H9 (cell line): ENCODE data around the gene EGFR. TPM values are rescaled to one million over a fixed set of nuclear protein-coding genes. Genes with fewer than 3 reads are reported as not detected.

Experiments
- DNase-seq: peaks from one replicate; pipeline ENCODE4 v3.0.0-alpha.2; 2017
- H2AFZ ChIP-seq: one replicate; pipeline ENCODE4 v1.6.1; 2013; ENCODE audit warnings: mild to moderate bottlenecking, low read length, control low read depth, moderate library complexity
- H2AK5ac ChIP-seq: 2 replicates; pipeline ENCODE4 v1.6.1; 2013; ENCODE audit warnings: low read length, control low read depth, mixed read lengths; ENCODE audit not compliant: insufficient read length
- H2BK120ac ChIP-seq: one replicate; pipeline ENCODE4 v1.6.1; 2013; ENCODE audit warnings: low read depth, mild to moderate bottlenecking, low read length, control low read depth, inconsistent platforms; ENCODE audit not compliant: poor library complexity, severe bottlenecking
- H2BK12ac ChIP-seq: 2 replicates; pipeline ENCODE4 v1.6.1; 2013; ENCODE audit warnings: low read length, control low read depth, mixed read lengths, low read depth; ENCODE audit not compliant: insufficient read length
- H2BK15ac ChIP-seq: 2 replicates; pipeline ENCODE4 v1.6.1; 2013; ENCODE audit warnings: low read depth, low read length, control low read depth
- H2BK20ac ChIP-seq: one replicate; pipeline ENCODE4 v1.6.1; 2013; ENCODE audit warnings: low read depth, mild to moderate bottlenecking, low read length, control low read depth, inconsistent platforms; ENCODE audit not compliant: poor library complexity, severe bottlenecking
- H2BK5ac ChIP-seq: 2 replicates; pipeline ENCODE4 v1.6.1; 2013; ENCODE audit warnings: low read length, control low read depth, mixed read lengths; ENCODE audit not compliant: insufficient read length
- H3K14ac ChIP-seq: 2 replicates; pipeline ENCODE4 v1.6.1; 2013; ENCODE audit warnings: low read length, control low read depth; ENCODE audit not compliant: insufficient read depth
- H3K18ac ChIP-seq: 2 replicates; pipeline ENCODE4 v1.6.1; 2013; ENCODE audit warnings: low read depth, mild to moderate bottlenecking, mixed read lengths, low read length, control low read depth; ENCODE audit not compliant: insufficient read length
- H3K23ac ChIP-seq: 2 replicates; pipeline ENCODE4 v1.6.1; 2013; ENCODE audit warnings: low read length, control low read depth, mixed read lengths, low read depth; ENCODE audit not compliant: insufficient read length
- H3K23me2 ChIP-seq: 2 replicates; pipeline ENCODE4 v1.6.1; 2013; ENCODE audit warnings: low read depth, mild to moderate bottlenecking, mixed read lengths, low read length, control low read depth; ENCODE audit not compliant: insufficient read length, poor library complexity, severe bottlenecking
- H3K27ac ChIP-seq: 2 replicates; pipeline ENCODE4 v1.5.1; 2013; ENCODE audit warnings: low read length, control low read depth, mixed read lengths, low read depth; ENCODE audit not compliant: insufficient read length
- H3K27me3 ChIP-seq: 2 replicates; pipeline ENCODE4 v1.6.1; 2013; ENCODE audit warnings: low read length, control low read depth, inconsistent platforms; ENCODE audit not compliant: insufficient read depth
- H3K4ac ChIP-seq: 2 replicates; pipeline ENCODE4 v1.6.1; 2013; ENCODE audit warnings: low read depth, mild to moderate bottlenecking, control low read depth, inconsistent platforms, low read length, moderate library complexity
- H3K4me1 ChIP-seq: 2 replicates; pipeline ENCODE4 v1.6.1; 2013; ENCODE audit warnings: low read length, control low read depth, inconsistent platforms; ENCODE audit not compliant: insufficient read depth
- H3K4me2 ChIP-seq: 2 replicates; pipeline ENCODE4 v1.6.1; 2013; ENCODE audit warnings: low read length, control low read depth, mixed read lengths; ENCODE audit not compliant: insufficient read length, insufficient read depth
- H3K56ac ChIP-seq: 2 replicates; pipeline ENCODE4 v1.6.1; 2013; ENCODE audit warnings: low read depth, mild to moderate bottlenecking, mixed read lengths, low read length, control low read depth; ENCODE audit not compliant: insufficient read length
- H3K79me1 ChIP-seq: 2 replicates; pipeline ENCODE4 v1.6.1; 2013; ENCODE audit warnings: low read depth, mild to moderate bottlenecking, moderate library complexity, low read length, control low read depth, inconsistent platforms; ENCODE audit not compliant: insufficient read depth, poor library complexity, severe bottlenecking
- H3K79me2 ChIP-seq: 2 replicates; pipeline ENCODE4 v1.6.1; 2013; ENCODE audit warnings: low read length, control low read depth, inconsistent platforms; ENCODE audit not compliant: insufficient read depth
- H3K9ac ChIP-seq: 2 replicates; pipeline ENCODE4 v1.6.1; 2013; ENCODE audit warnings: low read length, control low read depth, mixed read lengths; ENCODE audit not compliant: insufficient read length; ENCODE audit errors: extremely low read depth
- H3K9me3 ChIP-seq: one replicate; pipeline ENCODE4 v1.6.1; 2013; ENCODE audit warnings: low read depth, low read length, inconsistent platforms; ENCODE audit not compliant: control insufficient read depth
- H3T11ph ChIP-seq: one replicate; pipeline ENCODE4 v1.6.1; 2013; ENCODE audit warnings: mild to moderate bottlenecking, low read length, control low read depth, inconsistent platforms
- H4K20me1 ChIP-seq: one replicate; pipeline ENCODE4 v1.6.1; 2013; ENCODE audit not compliant: control insufficient read depth, insufficient read length, insufficient read depth
- H4K5ac ChIP-seq: 2 replicates; pipeline ENCODE4 v1.6.1; 2013; ENCODE audit warnings: low read depth, mild to moderate bottlenecking, mixed read lengths, low read length, control low read depth; ENCODE audit not compliant: insufficient read length
- H4K8ac ChIP-seq: replicated peaks from 2 replicates; pipeline ENCODE4 v1.6.1; 2013; ENCODE audit warnings: low read length, control low read depth, mixed read lengths, low read depth; ENCODE audit not compliant: insufficient read length
- H4K91ac ChIP-seq: 2 replicates; pipeline ENCODE4 v1.6.1; 2013; ENCODE audit warnings: low read depth, mild to moderate bottlenecking, moderate library complexity, mixed read lengths, low read length, control low read depth; ENCODE audit not compliant: insufficient read length
- H3K27ac Mint-ChIP-seq, 3 experiments: 2 replicates in 2 of 3; 3 replicates in 1 of 3; pipeline ENCODE4 v1.8.0; 2020 to 2021; ENCODE audit warnings: mixed read lengths in 3 of 3, mild to moderate bottlenecking in 1 of 3, moderate library complexity in 1 of 3
- H3K27me3 Mint-ChIP-seq: 2 replicates; pipeline ENCODE4 v1.8.0; 2021; ENCODE audit warnings: low read depth, mild to moderate bottlenecking, moderate library complexity, mixed read lengths
- H3K36me3 Mint-ChIP-seq, 3 experiments: 2 replicates in 2 of 3; 3 replicates in 1 of 3; pipeline ENCODE4 v1.8.0; 2020 to 2021; ENCODE audit warnings: low read depth in 3 of 3, mixed read lengths in 3 of 3; ENCODE audit not compliant: insufficient read depth in 1 of 3
- H3K4me1 Mint-ChIP-seq, 2 experiments: 2 replicates each; pipeline ENCODE4 v1.8.0; 2020; ENCODE audit warnings: mixed read lengths in 2 of 2
- H3K4me3 Mint-ChIP-seq, 2 experiments: 2 replicates in 1 of 2; 3 replicates in 1 of 2; pipeline ENCODE4 v1.8.0; 2020 to 2021; ENCODE audit warnings: mild to moderate bottlenecking in 2 of 2, mixed read lengths in 2 of 2, moderate library complexity in 1 of 2
- H3K9me3 Mint-ChIP-seq, 2 experiments: 2 replicates in 1 of 2; 3 replicates in 1 of 2; pipeline ENCODE4 v1.8.0; 2020; ENCODE audit warnings: mild to moderate bottlenecking in 2 of 2, mixed read lengths in 2 of 2, moderate library complexity in 1 of 2
- CTCF ChIP-seq: fragments of 200-600 bp; sonication (generic); conservative IDR thresholded peaks from 3 replicates; pipeline ENCODE4 v1.8.0; 2021; ENCODE audit warnings: antibody characterized with exemption, mild to moderate bottlenecking
- WGBS: extraction: QIAGEN DNeasy Blood & Tissue Kit; methylation state at CpG from one replicate; pipeline ENCODE4 v1.1.7; 2013; ENCODE audit warnings: missing lambda C conversion rate, low lambda C conversion rate, mixed read lengths; ENCODE audit not compliant: insufficient read length; ENCODE audit errors: extremely low coverage; 5-methylcytosine and 5-hydroxymethylcytosine counted together
- total RNA-seq: library from RNA; stranded (reverse); gene quantifications from 2 replicates; pipeline ENCODE4 v1.2.1, GENCODE V29; 2021

EGFR gene
- total RNA-seq, 1 experiment from 2014 or later = 3.3 TPM

GRCh38 chr7:55046582-55047342, 27.9 kb downstream of the EGFR start:
- no peak overlapping the region for H2BK12ac ChIP-seq
- no peak overlapping the region for H2BK120ac ChIP-seq
- H3K27me3 ChIP-seq = no peaks in the 10 kb centered on the region
- H3K9me3 ChIP-seq = no peaks in the 10 kb centered on the region
- no peaks in the 10 kb centered on the region for H3K23me2 ChIP-seq
- H2AFZ ChIP-seq = no peak overlapping the region
- Mint-ChIP-seq H3K27me3 (no peaks in the 10 kb centered on the region), H3K27ac (no peak overlapping the region), H3K36me3 (no peaks in the 10 kb centered on the region), H3K4me3 (no peak overlapping the region), H3K4me1 (peaks cover 8 to 9% of the 10 kb centered on the region in 2 experiments), H3K9me3 (no peaks in the 10 kb centered on the region)
- no peak overlapping the region for H3K27ac ChIP-seq
- no peak overlapping the region for H3K9ac ChIP-seq
- no peaks in the 10 kb centered on the region; the same call in 1 of the 2 replicates for H3K4me1 ChIP-seq
- no peak for TF ChIP-seq CTCF
- H3K23ac ChIP-seq = no peak overlapping the region
- no peaks in the 10 kb centered on the region for H4K20me1 ChIP-seq
- no peak overlapping the region for H3K4me2 ChIP-seq
- no peak overlapping the region for H3K14ac ChIP-seq
- no peak overlapping the region for H4K8ac ChIP-seq
- H2AK5ac ChIP-seq = no peak overlapping the region
- H2BK15ac ChIP-seq = no peak overlapping the region
- no peak for DNase-seq
- no peak overlapping the region for H4K5ac ChIP-seq
- no CpG with 5 or more reads among the region's 7 CpGs for WGBS
- H3T11ph ChIP-seq = no peak overlapping the region
- H3K56ac ChIP-seq = no peak overlapping the region
- H4K91ac ChIP-seq = no peak overlapping the region
- H2BK20ac ChIP-seq = no peak overlapping the region
- H3K79me2 ChIP-seq = no peaks in the 10 kb centered on the region
- H3K4ac ChIP-seq = no peak overlapping the region
- no peak overlapping the region for H2BK5ac ChIP-seq
- no peak overlapping the region for H3K18ac ChIP-seq
- no peaks in the 10 kb centered on the region for H3K79me1 ChIP-seq
